CD4-positive, CD25-positive, alpha-beta regulatory T cell (primary cell): ENCODE data around the gene LRIF1. TPM values are rescaled to one million over a fixed set of nuclear protein-coding genes. Genes with fewer than 3 reads are reported as not detected.
"Not testable (repeated sequence)": the region's sequence is repeated elsewhere in the genome, so short reads cannot be mapped to it uniquely, and the experiment has no call there.

Experiments
- ATAC-seq, 2 donors: fragments of 150-1000 bp; cut with Tn5 transposase; one replicate each; pipeline ENCODE4 v1.10.0; 2021; ENCODE audit warnings: low read depth in 2 of 2, moderate number of reproducible peaks in 2 of 2, moderate library complexity in 1 of 2
- DNase-seq, 3 donors: peaks; one replicate each; pipeline versions ENCODE4 v3.0.0 to v3.0.0-alpha.2; 2012 to 2022; ENCODE audit warnings: mixed read lengths in 1 of 3
- H3K27ac ChIP-seq: one replicate; pipeline ENCODE4 v1.7.0; 2013; ENCODE audit warnings: mild to moderate bottlenecking, low read length; ENCODE audit not compliant: insufficient read depth, poor library complexity, severe bottlenecking
- H3K27me3 ChIP-seq: one replicate; pipeline ENCODE4 v1.7.0; 2013; ENCODE audit warnings: low read length; ENCODE audit not compliant: control insufficient read depth, insufficient read depth
- H3K36me3 ChIP-seq: one replicate; pipeline ENCODE4 v1.7.0; 2013; ENCODE audit warnings: mild to moderate bottlenecking, low read length, moderate library complexity; ENCODE audit not compliant: control insufficient read depth, insufficient read depth
- H3K4me1 ChIP-seq: 2 replicates; pipeline ENCODE4 v1.7.0; 2013; ENCODE audit warnings: mild to moderate bottlenecking, low read length; ENCODE audit not compliant: insufficient read depth, control insufficient read depth, poor library complexity, severe bottlenecking
- H3K4me3 ChIP-seq: one replicate; pipeline ENCODE4 v1.7.0; 2013; ENCODE audit warnings: low read depth, mild to moderate bottlenecking, low read length, moderate library complexity
- H3K9me3 ChIP-seq, 2 experiments: 1 replicate in 1 of 2; 2 replicates in 1 of 2; pipeline ENCODE4 v1.7.0; 2013; ENCODE audit warnings: low read length in 2 of 2, mild to moderate bottlenecking in 1 of 2, moderate library complexity in 1 of 2; ENCODE audit not compliant: control insufficient read depth in 2 of 2
- H3K27ac Mint-ChIP-seq, 3 donors: one replicate each; pipeline ENCODE4 v1.8.0; 2020 to 2022; ENCODE audit warnings: mild to moderate bottlenecking in 3 of 3, mixed read lengths in 3 of 3, moderate library complexity in 2 of 3
- H3K27me3 Mint-ChIP-seq: one replicate; pipeline ENCODE4 v1.8.0; 2022; ENCODE audit warnings: mild to moderate bottlenecking, mixed read lengths
- H3K36me3 Mint-ChIP-seq: one replicate; pipeline ENCODE4 v1.8.0; 2020; ENCODE audit warnings: mixed read lengths
- H3K4me1 Mint-ChIP-seq, 4 donors: one replicate each; pipeline ENCODE4 v1.8.0; 2020 to 2022; ENCODE audit warnings: mixed read lengths in 4 of 4, mild to moderate bottlenecking in 1 of 4
- H3K4me3 Mint-ChIP-seq, 4 donors: one replicate each; pipeline ENCODE4 v1.8.0; 2020 to 2022; ENCODE audit warnings: mild to moderate bottlenecking in 4 of 4, mixed read lengths in 4 of 4, moderate library complexity in 3 of 4
- H3K9me3 Mint-ChIP-seq, 7 donors: one replicate each; pipeline ENCODE4 v1.8.0; 2020 to 2022; ENCODE audit warnings: mixed read lengths in 7 of 7, mild to moderate bottlenecking in 3 of 7, moderate library complexity in 2 of 7
- polyA plus RNA-seq, 4 donors: library from polyadenylated mRNA; unstranded; fragments of 300-500 nt; fragmentation: Illumina TruSeq; gene quantifications; one replicate each; pipeline ENCODE4 v1.2.3, GENCODE V29; 2021
- total RNA-seq: library from RNA; stranded (reverse); gene quantifications from one replicate; pipeline ENCODE4 v1.2.3, GENCODE V29; 2022

LRIF1 gene
- total and polyA plus RNA-seq, 5 donors from 2014 or later = 3.6 to 21.1 (median 17.5) TPM

DNA sequence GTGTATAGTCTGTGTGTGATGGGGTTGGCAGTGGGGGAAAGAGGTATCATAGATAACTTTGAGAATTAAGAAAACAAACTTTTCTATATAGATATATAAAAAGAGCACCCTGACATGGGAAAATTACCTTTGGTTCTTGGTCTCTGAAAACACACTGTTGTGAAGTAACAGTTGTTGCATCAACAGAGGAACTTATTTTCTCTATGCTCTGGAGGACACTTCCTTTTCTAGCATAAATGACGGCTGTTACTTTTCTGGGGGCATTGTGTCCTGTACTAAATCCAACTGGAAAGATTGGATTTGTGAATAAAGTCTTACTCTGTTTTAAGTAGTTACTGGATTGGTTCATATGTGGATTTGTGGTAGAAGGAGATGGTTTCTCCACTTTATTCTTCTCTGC, 12.6 kb downstream of the LRIF1 start:
- ATAC-seq (no peak), DNase-seq (no peak)
- H3K4me3 ChIP-seq = no peak overlapping the region
- H3K4me1 ChIP-seq = no peaks in the 10 kb centered on the region
- peaks cover 0 to 5% (median 2%) of the 10 kb centered on the region in 4 donors for H3K4me1 Mint-ChIP-seq
- H3K27ac Mint-ChIP-seq = no peak overlapping the region
- no peaks in the 10 kb centered on the region for H3K27me3 Mint-ChIP-seq
- H3K36me3 ChIP-seq = peaks cover 25% of the 10 kb centered on the region
- peaks cover 20 to 39% of the 10 kb centered on the region in 2 experiments for H3K9me3 ChIP-seq
- no peaks in the 10 kb centered on the region for H3K27me3 ChIP-seq
- H3K36me3 Mint-ChIP-seq = peaks cover 60% of the 10 kb centered on the region
- no peak overlapping the region for H3K4me3 Mint-ChIP-seq
- H3K9me3 Mint-ChIP-seq = peaks cover 5 to 23% (median 18%) of the 10 kb centered on the region in 7 donors
- no peak overlapping the region for H3K27ac ChIP-seq

GRCh38 chr1:110948038-110948810, 15.5 kb downstream of the LRIF1 start:
- H3K36me3 Mint-ChIP-seq = peaks cover 61% of the 10 kb centered on the region
- ATAC-seq (no peak), DNase-seq (no peak)
- peaks cover 0 to 5% (median 2%) of the 10 kb centered on the region in 4 donors for H3K4me1 Mint-ChIP-seq
- peaks cover 3 to 19% (median 13%) of the 10 kb centered on the region in 7 donors for H3K9me3 Mint-ChIP-seq
- H3K4me3 ChIP-seq = no peak overlapping the region
- H3K27ac ChIP-seq = no peak overlapping the region
- H3K36me3 ChIP-seq = peaks cover 22% of the 10 kb centered on the region
- no peak overlapping the region for H3K4me3 Mint-ChIP-seq
- H3K4me1 ChIP-seq = no peaks in the 10 kb centered on the region
- H3K27ac Mint-ChIP-seq = no peak overlapping the region
- H3K27me3 Mint-ChIP-seq = no peaks in the 10 kb centered on the region
- H3K27me3 ChIP-seq = no peaks in the 10 kb centered on the region
- H3K9me3 ChIP-seq = peaks cover 9 to 16% of the 10 kb centered on the region in 2 experiments

DNA sequence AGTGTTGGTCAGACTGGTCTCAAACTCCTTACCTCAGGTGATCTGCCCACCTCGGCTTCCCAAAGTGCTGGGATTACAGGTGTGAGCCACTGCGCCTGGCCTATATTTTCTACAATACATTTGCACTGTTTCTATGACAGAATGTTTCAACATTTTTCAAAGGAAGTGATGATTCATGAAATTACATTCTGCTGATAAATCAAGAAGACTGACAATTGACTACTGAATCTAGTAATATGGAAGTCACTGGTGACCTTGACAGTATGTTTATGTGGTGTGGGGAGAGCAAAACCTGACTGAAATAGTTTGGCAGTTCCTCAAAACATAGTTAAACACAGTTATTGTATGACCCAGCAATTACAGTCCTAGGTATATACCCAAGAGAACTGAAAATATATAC, 18.1 kb downstream of the LRIF1 start:
- Mint-ChIP-seq H3K27me3 (no peaks in the 10 kb centered on the region), H3K27ac (no peak overlapping the region), H3K4me3 (no peak overlapping the region), H3K9me3 (peaks cover 0 to 16% (median 4%) of the 10 kb centered on the region in 7 donors), H3K4me1 (peaks cover 0 to 4% (median 2%) of the 10 kb centered on the region in 4 donors), H3K36me3 (peaks cover 38% of the 10 kb centered on the region)
- Histone ChIP-seq H3K4me1 (no peaks in the 10 kb centered on the region), H3K27me3 (no peaks in the 10 kb centered on the region), H3K27ac (no peak overlapping the region), H3K36me3 (peaks cover 12% of the 10 kb centered on the region), H3K4me3 (no peak overlapping the region), H3K9me3 (peaks cover 0 to 7% of the 10 kb centered on the region in 2 experiments)
- ATAC-seq (no peak), DNase-seq (no peak)

GRCh38 chr1:110944806-110945205, 18.9 kb downstream of the LRIF1 start:
- Histone ChIP-seq H3K4me3 (no peak overlapping the region), H3K36me3 (peaks cover 8% of the 10 kb centered on the region), H3K27ac (no peak overlapping the region), H3K4me1 (no peaks in the 10 kb centered on the region), H3K27me3 (no peaks in the 10 kb centered on the region), H3K9me3 (peaks cover 0 to 2% of the 10 kb centered on the region in 2 experiments)
- Mint-ChIP-seq H3K9me3 (peaks cover 0 to 14% (median 3%) of the 10 kb centered on the region in 7 donors), H3K4me1 (peaks cover 0 to 4% (median 1%) of the 10 kb centered on the region in 4 donors), H3K36me3 (peaks cover 31% of the 10 kb centered on the region), H3K27me3 (no peaks in the 10 kb centered on the region), H3K27ac (no peak overlapping the region), H3K4me3 (no peak overlapping the region)
- no peak for DNase-seq
- ATAC-seq = no peak

DNA sequence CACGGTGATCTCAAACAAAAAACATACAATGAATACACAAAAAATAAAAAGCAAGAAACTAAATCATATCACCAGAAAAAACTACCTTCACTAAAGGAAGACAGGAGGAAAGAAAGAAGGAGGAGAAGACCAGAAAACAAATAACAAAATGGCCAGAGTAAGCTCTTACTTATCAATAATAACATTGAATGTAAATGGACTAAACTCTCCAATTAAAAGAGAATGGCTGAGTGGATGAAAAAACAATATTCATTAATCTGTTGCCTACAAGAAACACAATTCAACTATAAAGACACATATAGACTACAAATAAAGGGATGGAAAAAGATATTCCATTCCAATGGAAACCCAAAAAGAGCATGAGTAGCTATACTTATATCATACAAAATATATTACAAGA, 27.2 kb downstream of the LRIF1 start:
- no peaks in the 10 kb centered on the region for H3K27me3 ChIP-seq
- peaks cover 13% of the 10 kb centered on the region for H3K27me3 Mint-ChIP-seq
- H3K27ac ChIP-seq = no peak overlapping the region
- H3K4me1 Mint-ChIP-seq = peaks cover 0 to 3% (median 0%) of the 10 kb centered on the region in 4 donors
- DNase-seq (no peak), ATAC-seq (no peak)
- no peak overlapping the region for H3K27ac Mint-ChIP-seq
- peaks cover 16% of the 10 kb centered on the region for H3K36me3 Mint-ChIP-seq
- no peaks in the 10 kb centered on the region for H3K36me3 ChIP-seq
- H3K9me3 Mint-ChIP-seq = peaks cover 4 to 46% (median 27%) of the 10 kb centered on the region in 7 donors
- H3K4me1 ChIP-seq = no peaks in the 10 kb centered on the region
- no peak overlapping the region for H3K4me3 ChIP-seq
- no peak overlapping the region for H3K4me3 Mint-ChIP-seq
- peaks cover 10 to 20% of the 10 kb centered on the region in 2 experiments for H3K9me3 ChIP-seq

DNA sequence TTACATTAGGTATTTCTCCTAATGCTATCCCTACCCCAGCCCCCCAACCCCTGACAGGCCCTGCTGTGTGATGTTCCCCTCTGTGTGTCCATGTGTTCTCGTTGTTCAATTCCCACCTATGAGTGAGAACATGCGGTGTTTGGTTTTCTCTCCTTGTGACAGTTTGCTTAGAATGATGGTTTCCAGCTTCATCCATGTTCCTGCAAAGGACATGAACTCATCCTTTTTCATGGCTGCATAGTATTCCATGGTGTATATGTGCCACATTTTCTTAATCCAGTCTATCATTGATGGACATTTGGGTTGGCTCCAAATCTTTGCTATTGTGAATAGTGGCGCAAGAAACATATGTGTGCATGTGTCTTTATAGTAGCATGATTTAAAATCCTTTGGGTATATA, 32.6 kb downstream of the LRIF1 start:
- H3K27me3 Mint-ChIP-seq, H3K36me3 ChIP-seq, DNase-seq, H3K4me1 ChIP-seq, H3K4me1 Mint-ChIP-seq, H3K27ac ChIP-seq, H3K9me3 ChIP-seq, H3K4me3 Mint-ChIP-seq, ATAC-seq, H3K27me3 ChIP-seq, H3K4me3 ChIP-seq, H3K27ac Mint-ChIP-seq: not testable (repeated sequence)
- Mint-ChIP-seq H3K9me3 (peaks cover 0 to 41% (median 16%) of the 10 kb centered on the region in 7 donors), H3K36me3 (peaks cover 12% of the 10 kb centered on the region)

- Mint-ChIP-seq H3K4me1 (no peaks in the 10 kb centered on the region), H3K27me3 (peaks cover 7% of the 10 kb centered on the region), H3K9me3 (peaks cover 0 to 34% (median 6%) of the 10 kb centered on the region in 7 donors), H3K4me3 (no peak overlapping the region), H3K36me3 (peaks cover 3% of the 10 kb centered on the region), H3K27ac (no peak overlapping the region)
- Histone ChIP-seq H3K9me3 (peaks cover 3 to 5% of the 10 kb centered on the region in 2 experiments), H3K36me3 (no peaks in the 10 kb centered on the region), H3K27me3 (peaks cover 1% of the 10 kb centered on the region), H3K27ac (no peak overlapping the region), H3K4me1 (no peaks in the 10 kb centered on the region), H3K4me3 (no peak overlapping the region)
- no peak for ATAC-seq
- no peak for DNase-seq
Measured at GRCh38 chr1:110928904-110929303, 34.8 kb downstream of the LRIF1 start.

DNA sequence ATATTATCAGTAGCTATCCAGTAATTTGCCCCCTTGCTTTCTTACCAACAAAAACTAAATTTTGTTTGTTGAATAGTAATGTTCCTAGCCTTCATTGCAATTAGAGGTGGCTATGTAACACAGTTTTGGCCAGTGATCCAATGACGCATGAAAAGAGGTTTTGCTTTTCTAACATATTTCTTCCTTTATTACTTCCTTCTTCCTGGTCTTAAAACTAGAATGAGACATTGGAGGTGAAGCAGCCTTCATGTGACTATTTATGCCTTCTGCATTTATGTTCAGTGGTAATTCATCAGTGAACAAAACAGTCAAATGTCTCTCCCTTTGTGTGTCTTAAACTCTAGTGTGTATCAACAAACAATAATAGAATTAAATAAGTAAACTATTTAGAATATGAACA, 35.5 kb downstream of the LRIF1 start:
- Mint-ChIP-seq H3K4me1 (no peaks in the 10 kb centered on the region), H3K27me3 (peaks cover 7% of the 10 kb centered on the region), H3K9me3 (peaks cover 0 to 32% (median 8%) of the 10 kb centered on the region in 7 donors), H3K36me3 (peaks cover 3% of the 10 kb centered on the region), H3K27ac (no peak overlapping the region), H3K4me3 (no peak overlapping the region)
- Histone ChIP-seq H3K36me3 (no peaks in the 10 kb centered on the region), H3K4me1 (no peaks in the 10 kb centered on the region), H3K27ac (no peak overlapping the region), H3K4me3 (no peak overlapping the region), H3K27me3 (peaks cover 1% of the 10 kb centered on the region), H3K9me3 (peaks cover 3 to 5% of the 10 kb centered on the region in 2 experiments)
- ATAC-seq (no peak), DNase-seq (no peak)
